Progenitor cell of endocrine pancreas (in vitro differentiated cells): ENCODE measurements around the gene SHE. TPM values are rescaled to one million over a fixed set of nuclear protein-coding genes. Genes with fewer than 3 reads are reported as not detected.
"Not testable (repeated sequence)": the region's sequence is repeated elsewhere in the genome, so short reads cannot be mapped to it uniquely, and the experiment has no call there.

Experiments used
- DNase-seq: peaks from one replicate; pipeline ENCODE4 v3.0.0; 2021; ENCODE audit warnings: low spot score; ENCODE audit not compliant: unreplicated experiment
- H3K27ac Mint-ChIP-seq: 2 replicates; pipeline ENCODE4 v1.8.0; 2021; ENCODE audit warnings: mild to moderate bottlenecking, moderate library complexity, mixed read lengths
- H3K27me3 Mint-ChIP-seq: 2 replicates; pipeline ENCODE4 v1.8.0; 2021; ENCODE audit warnings: mixed read lengths
- H3K36me3 Mint-ChIP-seq: 2 replicates; pipeline ENCODE4 v1.8.0; 2022; ENCODE audit warnings: mixed read lengths; ENCODE audit not compliant: insufficient read depth
- H3K4me1 Mint-ChIP-seq: 2 replicates; pipeline ENCODE4 v1.8.0; 2021; ENCODE audit warnings: low read depth, mixed read lengths
- H3K4me3 Mint-ChIP-seq: 2 replicates; pipeline ENCODE4 v1.8.0; 2021; ENCODE audit warnings: low read depth, mild to moderate bottlenecking, moderate library complexity, mixed read lengths
- H3K9me3 Mint-ChIP-seq: 2 replicates; pipeline ENCODE4 v1.8.0; 2021; ENCODE audit warnings: low read depth, mixed read lengths
- CTCF ChIP-seq: fragments of 200-600 bp; sonication (generic); IDR thresholded peaks from one replicate; pipeline ENCODE4 v1.5.0; 2021; ENCODE audit warnings: antibody characterized with exemption, mild to moderate bottlenecking; ENCODE audit not compliant: unreplicated experiment
- total RNA-seq: library from RNA; stranded (reverse); gene quantifications from 2 replicates; pipeline ENCODE4 v1.2.1, GENCODE V29; 2021

SHE gene
- total RNA-seq, 1 donor from 2014 or later, result not detected

- DNase-seq, result no peak
- no peak for TF ChIP-seq CTCF
- Mint-ChIP-seq H3K4me3 (no peak overlapping the region), H3K27me3 (peaks cover 41% of the 10 kb centered on the region), H3K4me1 (peaks cover 5% of the 10 kb centered on the region), H3K36me3 (no peaks in the 10 kb centered on the region), H3K9me3 (no peaks in the 10 kb centered on the region), H3K27ac (no peak overlapping the region)
These were observed 10.1 kb downstream of the SHE start for GRCh38 chr1:154492115-154492514.

- no peaks in the 10 kb centered on the region for H3K9me3 Mint-ChIP-seq
- DNase-seq, result no peak
- peaks cover 49% of the 10 kb centered on the region for H3K27me3 Mint-ChIP-seq
- no peak overlapping the region for H3K27ac Mint-ChIP-seq
- no peaks in the 10 kb centered on the region for H3K36me3 Mint-ChIP-seq
- peaks cover 2% of the 10 kb centered on the region for H3K4me1 Mint-ChIP-seq
- H3K4me3 Mint-ChIP-seq, result no peak overlapping the region
- TF ChIP-seq CTCF, result no peak
These were observed 11.9 kb downstream of the SHE start for GRCh38 chr1:154490317-154490716.

GRCh38 chr1:154489695-154490274 is 12.4 kb downstream of the SHE start:
- H3K4me3 Mint-ChIP-seq, result no peak overlapping the region
- no peak for TF ChIP-seq CTCF

GRCh38 chr1:154488922-154489321 is 13.3 kb downstream of the SHE start:
- H3K27me3 Mint-ChIP-seq, result peaks cover 53% of the 10 kb centered on the region
- H3K4me3 Mint-ChIP-seq, result no peak overlapping the region
- peaks cover 2% of the 10 kb centered on the region for H3K4me1 Mint-ChIP-seq
- H3K36me3 Mint-ChIP-seq, result no peaks in the 10 kb centered on the region
- no peaks in the 10 kb centered on the region for H3K9me3 Mint-ChIP-seq
- no peak overlapping the region for H3K27ac Mint-ChIP-seq
- DNase-seq, result no peak
- no peak for TF ChIP-seq CTCF

More at GRCh38 chr1:154489695-154490274, 12.4 kb downstream of the SHE start:
- no peak overlapping the region for H3K27ac Mint-ChIP-seq
- H3K27me3 Mint-ChIP-seq, result peaks cover 49% of the 10 kb centered on the region
- H3K36me3 Mint-ChIP-seq, result no peaks in the 10 kb centered on the region
- DNase-seq, result no peak
- H3K4me1 Mint-ChIP-seq, result peaks cover 2% of the 10 kb centered on the region
- H3K9me3 Mint-ChIP-seq, result no peaks in the 10 kb centered on the region

GRCh38 chr1:154486756-154487155 is 15.5 kb downstream of the SHE start:
- H3K27ac Mint-ChIP-seq, H3K9me3 Mint-ChIP-seq, H3K4me1 Mint-ChIP-seq, H3K36me3 Mint-ChIP-seq, H3K4me3 Mint-ChIP-seq, DNase-seq: not testable (repeated sequence)
- peaks cover 44% of the 10 kb centered on the region for H3K27me3 Mint-ChIP-seq

GRCh38 chr1:154485910-154486496 is 16.2 kb downstream of the SHE start:
- Mint-ChIP-seq H3K27me3 (peaks cover 36% of the 10 kb centered on the region), H3K36me3 (no peaks in the 10 kb centered on the region), H3K27ac (no peak overlapping the region), H3K4me1 (no peaks in the 10 kb centered on the region), H3K9me3 (no peaks in the 10 kb centered on the region), H3K4me3 (no peak overlapping the region)
- DNase-seq, result no peak
- no peak for TF ChIP-seq CTCF
